GM12891 (cell line): ENCODE data around the gene POLR2C.

ENCODE experiments used
- PAX5 ChIP-seq: IDR thresholded peaks from 2 replicates; pipeline ENCODE4 v1.6.1; 2011; ENCODE audit warnings: low read length, moderate library complexity, mild to moderate bottlenecking; ENCODE audit not compliant: insufficient read depth, severe bottlenecking
- POLR2A ChIP-seq: IDR thresholded peaks from 2 replicates; pipeline ENCODE4 v1.6.1; 2011; ENCODE audit warnings: low read depth, low read length, control low read depth
- POLR2AphosphoS5 ChIP-seq: IDR thresholded peaks from 2 replicates; pipeline ENCODE4 v1.6.1; 2011; ENCODE audit warnings: low read depth, low read length, control low read depth
- SPI1 ChIP-seq: IDR thresholded peaks from 2 replicates; pipeline ENCODE4 v1.6.1; 2011; ENCODE audit warnings: low read depth, low read length, control low read depth
- TAF1 ChIP-seq: IDR thresholded peaks from 2 replicates; pipeline ENCODE4 v1.6.1; 2011; ENCODE audit warnings: low read depth, low read length, control low read depth

GRCh38 chr16:57514791-57515600 is 52.5 kb downstream of the POLR2C start:
- TF ChIP-seq POLR2A (no peak), TAF1 (no peak), POLR2AphosphoS5 (no peak), SPI1 (no peak), PAX5 (no peak)
